Panc1 (cell line): Measurements from ENCODE around the gene KRT84.

ENCODE experiments used
- CTCF ChIP-seq: fragments of 450-650 bp; IDR thresholded peaks from 2 replicates; pipeline ENCODE4 v1.5.1; 2017; ENCODE audit warnings: mild to moderate bottlenecking
- REST ChIP-seq, 2 experiments: IDR thresholded peaks; 2 replicates each; pipeline ENCODE4 v1.6.1; 2011 to 2012; ENCODE audit warnings: low read depth in 2 of 2, control low read depth in 1 of 2, low read length in 1 of 2, mild to moderate bottlenecking in 1 of 2, moderate library complexity in 1 of 2; ENCODE audit not compliant: insufficient read depth in 1 of 2
- SIN3A ChIP-seq: IDR thresholded peaks from 2 replicates; pipeline ENCODE4 v1.6.1; 2012; ENCODE audit warnings: low read depth, mild to moderate bottlenecking, low read length, moderate library complexity, borderline replicate concordance; ENCODE audit not compliant: insufficient read depth
- TCF7L2 ChIP-seq: IDR thresholded peaks from 2 replicates; pipeline ENCODE4 v1.6.1; 2011; ENCODE audit warnings: mild to moderate bottlenecking, low read depth, low read length, inconsistent platforms

- TF ChIP-seq CTCF (no peak), SIN3A (no peak), TCF7L2 (no peak), REST (IDR thresholded peaks at IDR 0.05; ENCODE audit: insufficient read depth in 1 of 2, low read depth in 2 of 2, low read length in 1 of 2) (no peak)
Measured at GRCh38 chr12:52428121-52428520, 42.7 kb upstream of the KRT84 start.
